K562 (cell line): ENCODE results near the gene HRAS. TPM values are rescaled to one million over a fixed set of nuclear protein-coding genes. Genes with fewer than 3 reads are reported as not detected.

Source experiments
- BCL6 ChIP-seq: fragments of 250-450 bp; sonication (Bioruptor Pico); IDR thresholded peaks from 2 replicates; pipeline ENCODE4 v1.4.0; 2020
- CHCHD3 ChIP-seq: fragments of 250-450 bp; sonication (Bioruptor Pico); IDR thresholded peaks from 2 replicates; pipeline ENCODE4 v2.1.2; 2022; ENCODE audit warnings: mild to moderate bottlenecking
- DPF2 ChIP-seq: fragments of 450-650 bp; IDR thresholded peaks from 2 replicates; pipeline ENCODE4 v1.6.1; 2016
- E2F1 ChIP-seq: sonication (generic); formaldehyde crosslinking; IDR thresholded peaks from 2 replicates; pipeline ENCODE4 v1.8.1; 2023; ENCODE audit warnings: mild to moderate bottlenecking, missing genetic modification reagents, moderate library complexity
- MAZ ChIP-seq, 2 experiments: fragments of 450-650 bp in 1 of 2; sonication (generic) in 1 of 2; formaldehyde crosslinking; IDR thresholded peaks in 1 of 2; conservative IDR thresholded peaks in 1 of 2; 2 replicates each; pipeline versions ENCODE4 v1.4.0 to v1.5.0; 2020; ENCODE audit warnings: mild to moderate bottlenecking in 1 of 2, missing genetic modification reagents in 1 of 2
- MTA2 ChIP-seq: fragments of 450-650 bp; IDR thresholded peaks from 2 replicates; pipeline ENCODE4 v1.6.1; 2016; ENCODE audit warnings: low read depth
- NONO ChIP-seq, 2 experiments: fragments of 200-400 bp in 1 of 2; fragments of 450-650 bp in 1 of 2; formaldehyde crosslinking in 1 of 2; IDR thresholded peaks; 2 replicates each; pipeline ENCODE4 v1.6.1; 2017; ENCODE audit warnings: low read depth in 2 of 2, mild to moderate bottlenecking in 2 of 2, moderate library complexity in 2 of 2, low read length in 1 of 2
- RAD21 ChIP-seq, 2 experiments: fragments of 250-450 bp in 1 of 2; fragments of 450-650 bp in 1 of 2; sonication (Bioruptor Pico) in 1 of 2; formaldehyde crosslinking in 1 of 2; IDR thresholded peaks in 1 of 2; conservative IDR thresholded peaks in 1 of 2; 2 replicates each; pipeline versions ENCODE4 v1.4.0 to v1.8.0; 2020 to 2022; ENCODE audit warnings: mild to moderate bottlenecking in 2 of 2, moderate library complexity in 1 of 2
- RB1 ChIP-seq: fragments of 450-650 bp; IDR thresholded peaks from 2 replicates; pipeline ENCODE4 v1.6.1; 2017; ENCODE audit warnings: low read depth, mild to moderate bottlenecking
- RBBP5 ChIP-seq: fragments of 200-600 bp; sonication (generic); IDR thresholded peaks from 2 replicates; pipeline ENCODE4 v1.6.1; 2012; ENCODE audit warnings: borderline replicate concordance, mild to moderate bottlenecking, low read length, control low read depth, inconsistent platforms; ENCODE audit not compliant: insufficient read depth, poor library complexity, severe bottlenecking
- SIN3B ChIP-seq: fragments of 450-650 bp; IDR thresholded peaks from 2 replicates; pipeline ENCODE4 v1.6.1; 2017; ENCODE audit warnings: low read depth, mild to moderate bottlenecking, moderate library complexity
- SMC3 ChIP-seq: conservative IDR thresholded peaks from 2 replicates; pipeline ENCODE4 v1.6.1; 2011; ENCODE audit warnings: low read depth, low read length, improper control_type of control experiment; ENCODE audit not compliant: insufficient read depth
- SOX6 ChIP-seq: fragments of 450-650 bp; IDR thresholded peaks from 2 replicates; pipeline ENCODE4 v1.6.1; 2014; ENCODE audit warnings: mild to moderate bottlenecking
- TSC22D4 ChIP-seq: fragments of 450-650 bp; IDR thresholded peaks from 2 replicates; pipeline ENCODE4 v1.6.1; 2016; ENCODE audit warnings: missing genetic modification characterization, missing biosample characterization, control low read depth
- UBTF ChIP-seq, 2 experiments: IDR thresholded peaks; 2 replicates each; pipeline ENCODE4 v1.6.1; 2012; ENCODE audit warnings: improper control_type of control experiment in 2 of 2, low read depth in 2 of 2, low read length in 2 of 2, borderline replicate concordance in 1 of 2
- XRCC5 ChIP-seq: fragments of 200-400 bp; formaldehyde crosslinking; IDR thresholded peaks from 2 replicates; pipeline ENCODE4 v1.6.1; 2017; ENCODE audit warnings: low read depth, mild to moderate bottlenecking, low read length
- ZBTB17 ChIP-seq: fragments of 450-650 bp; formaldehyde crosslinking; IDR thresholded peaks from 2 replicates; pipeline ENCODE4 v1.4.0; 2020; ENCODE audit warnings: mild to moderate bottlenecking
- ZBTB33 ChIP-seq: sonication (generic); formaldehyde crosslinking; IDR thresholded peaks from 2 replicates; pipeline ENCODE4 v1.8.1; 2023; ENCODE audit warnings: mild to moderate bottlenecking, missing genetic modification reagents
- ZNF232 ChIP-seq: sonication (generic); formaldehyde crosslinking; IDR thresholded peaks from 2 replicates; pipeline ENCODE4 v1.8.0; 2022; ENCODE audit warnings: mild to moderate bottlenecking, missing genetic modification reagents
- polyA plus RNA-seq, 8 experiments: library from polyadenylated mRNA; depleted of rRNA in 4 of 8; stranded (reverse) in 5 of 8; unstranded in 3 of 8; fragments of >200 nt; fragmentation: Nextera tagmentation in 2 of 8; fragmentation: Illumina TruSeq in 1 of 8; extraction: Ambion mirVana in 2 of 8; extraction: Trizol in 1 of 8; gene quantifications; 2 replicates each; pipeline versions ENCODE4 v1.2.1 to v1.2.3, GENCODE V29; 2011 to 2014; ENCODE audit warnings: inconsistent platforms in 1 of 8, missing spikeins in 1 of 8
- total RNA-seq, 7 experiments: library from RNA; depleted of rRNA in 6 of 7; stranded (reverse); fragments of >200 nt in 6 of 7; fragmentation: Illumina TruSeq in 2 of 7; extraction: Trizol in 2 of 7; gene quantifications; 2 replicates each; pipeline versions ENCODE4 v1.2.1 to v1.2.3, GENCODE V29; 2011 to 2021; ENCODE audit warnings: low replicate concordance in 1 of 7
- TF ChIP-seq, protein P1 (sequence below), 3 experiments: IDR thresholded peaks in 2 of 3; conservative IDR thresholded peaks in 1 of 3; 2 replicates each; pipeline ENCODE4 v1.5.1; 2011 to 2012; ENCODE audit warnings: low read length in 3 of 3, mild to moderate bottlenecking in 3 of 3, control low read depth in 2 of 3, improper control_type of control experiment in 1 of 3, inconsistent platforms in 1 of 3, low read depth in 1 of 3, mixed read lengths in 1 of 3, moderate library complexity in 1 of 3; ENCODE audit not compliant: insufficient read depth in 2 of 3

Gene HRAS
- total and polyA plus RNA-seq, 9 of the 15 experiments (the other 6 are each of a cell fraction or from before 2014, with no cell fraction given) = 2.8 to 73.5 (median 29.6) TPM

GRCh38 chr11:518463-519202, 16.7 kb downstream of the HRAS start (continued):
- TF ChIP-seq RAD21 (CRISPR knock-in tag; conservative IDR thresholded peaks at IDR 0.05 in 1 of 2, IDR thresholded peaks at IDR 0.05 in 1 of 2) = peak; percentile 96 to 99
- peak; percentile 96 to 97 for TF ChIP-seq MAZ (CRISPR knock-in tag; conservative IDR thresholded peaks at IDR 0.05 in 1 of 2, IDR thresholded peaks at IDR 0.05 in 1 of 2)
- peak; percentile 91 for TF ChIP-seq E2F1 (CRISPR knock-in tag)
- TF ChIP-seq ZBTB33 (CRISPR knock-in tag) = peak; percentile 96
- no peak for TF ChIP-seq TSC22D4 (tag)
- TF ChIP-seq DPF2 = 0 out of 2 replicates have a peak, but pooled peaks have one; percentile 6
- TF ChIP-seq RBBP5 = peak; percentile 61
- 0 out of 2 replicates have a peak, but pooled peaks have one; percentile 11 for TF ChIP-seq MTA2
- TF ChIP-seq ZNF232 (CRISPR knock-in tag) = no peak
- no peak for TF ChIP-seq CHCHD3 (CRISPR knock-in tag)
- TF ChIP-seq SOX6 = peak; percentile 70
- TF ChIP-seq SMC3 = peak; percentile 91
- TF ChIP-seq SIN3B = peak; percentile 59
- no peak for TF ChIP-seq BCL6 (CRISPR knock-in tag)
- TF ChIP-seq RB1 = peak; percentile 98
- peak; percentile 44; the same call in 1 of the 2 replicates for TF ChIP-seq ZBTB17 (CRISPR knock-in tag)
- TF ChIP-seq XRCC5 = peak; percentile 90
- TF ChIP-seq, protein P1, sequence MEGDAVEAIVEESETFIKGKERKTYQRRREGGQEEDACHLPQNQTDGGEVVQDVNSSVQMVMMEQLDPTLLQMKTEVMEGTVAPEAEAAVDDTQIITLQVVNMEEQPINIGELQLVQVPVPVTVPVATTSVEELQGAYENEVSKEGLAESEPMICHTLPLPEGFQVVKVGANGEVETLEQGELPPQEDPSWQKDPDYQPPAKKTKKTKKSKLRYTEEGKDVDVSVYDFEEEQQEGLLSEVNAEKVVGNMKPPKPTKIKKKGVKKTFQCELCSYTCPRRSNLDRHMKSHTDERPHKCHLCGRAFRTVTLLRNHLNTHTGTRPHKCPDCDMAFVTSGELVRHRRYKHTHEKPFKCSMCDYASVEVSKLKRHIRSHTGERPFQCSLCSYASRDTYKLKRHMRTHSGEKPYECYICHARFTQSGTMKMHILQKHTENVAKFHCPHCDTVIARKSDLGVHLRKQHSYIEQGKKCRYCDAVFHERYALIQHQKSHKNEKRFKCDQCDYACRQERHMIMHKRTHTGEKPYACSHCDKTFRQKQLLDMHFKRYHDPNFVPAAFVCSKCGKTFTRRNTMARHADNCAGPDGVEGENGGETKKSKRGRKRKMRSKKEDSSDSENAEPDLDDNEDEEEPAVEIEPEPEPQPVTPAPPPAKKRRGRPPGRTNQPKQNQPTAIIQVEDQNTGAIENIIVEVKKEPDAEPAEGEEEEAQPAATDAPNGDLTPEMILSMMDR (IDR thresholded peaks at IDR 0.05 in 2 of 3, conservative IDR thresholded peaks at IDR 0.05 in 1 of 3; ENCODE audit: insufficient read depth in 2 of 3, low read depth in 1 of 3, low read length in 3 of 3) = peak; percentile 91 to 99 (median 99)
- peak in 1 of 2 experiments; percentile 93; a peak in 2 of 4 replicates for TF ChIP-seq NONO (IDR thresholded peaks at IDR 0.05; ENCODE audit: low read depth in 2 of 2, low read length in 1 of 2)
- TF ChIP-seq UBTF (IDR thresholded peaks at IDR 0.05; ENCODE audit: borderline replicate concordance in 1 of 2, low read depth in 2 of 2, low read length in 2 of 2) = peak; percentile 87 to 89; a peak in 3 of 4 replicates
